Measurements from ENCODE around the gene TMPRSS15.
"Not testable (repeated sequence)": the region's sequence is repeated elsewhere in the genome, so short reads cannot be mapped to it uniquely, and the experiment has no call there.

Gene TMPRSS15

GRCh38 chr21:18403735-18404450 is at the start of gene TMPRSS15:
Gene TMPRSS15 (minus strand): TSS chr21:18403785. CDS start chr21:18403622, 163 bp downstream.
- FAIRE-seq, result no peak
- DNase-seq (ENCODE audit: low spot score), result no peak

GRCh38 chr21:18451670-18452069 is 48.1 kb upstream of the TMPRSS15 start:
- DNase-seq (ENCODE audit: low spot score) (no peak), FAIRE-seq (no peak)

- FAIRE-seq (no peak), DNase-seq (ENCODE audit: low spot score) (no peak)
Observed at GRCh38 chr21:18449605-18450550, 46.3 kb upstream of the TMPRSS15 start.

GRCh38 chr21:18443701-18444100 is 40.1 kb upstream of the TMPRSS15 start:
- DNase-seq (ENCODE audit: low spot score) (no peak), FAIRE-seq (no peak)

GRCh38 chr21:18443085-18443484 is 39.5 kb upstream of the TMPRSS15 start:
- DNase-seq (ENCODE audit: low spot score), result no peak

GRCh38 chr21:18430341-18430740 is 26.8 kb upstream of the TMPRSS15 start:
- FAIRE-seq (no peak), DNase-seq (ENCODE audit: low spot score) (no peak)

More at GRCh38 chr21:18443085-18443484, 39.5 kb upstream of the TMPRSS15 start:
- no peak for FAIRE-seq

GRCh38 chr21:18424276-18424675 is 20.7 kb upstream of the TMPRSS15 start:
- DNase-seq (ENCODE audit: low spot score) (no peak), FAIRE-seq (no peak)

- FAIRE-seq (no peak), DNase-seq (ENCODE audit: low spot score) (no peak)
Observed at GRCh38 chr21:18417141-18417790, 13.7 kb upstream of the TMPRSS15 start.

- FAIRE-seq, result no peak
- no peak for DNase-seq (ENCODE audit: low spot score)
Observed at GRCh38 chr21:18411565-18411964, 8.0 kb upstream of the TMPRSS15 start.

GRCh38 chr21:18409579-18409978 is 6.0 kb upstream of the TMPRSS15 start:
- FAIRE-seq (no peak), DNase-seq (ENCODE audit: low spot score) (no peak)

GRCh38 chr21:18398843-18399242 is 4.7 kb downstream of the TMPRSS15 start:
- DNase-seq (ENCODE audit: low spot score), result no peak
- no peak for FAIRE-seq

GRCh38 chr21:18387994-18388393 is 15.6 kb downstream of the TMPRSS15 start:
- FAIRE-seq, result no peak
- DNase-seq (ENCODE audit: low spot score), result no peak

- FAIRE-seq (no peak), DNase-seq (ENCODE audit: low spot score) (peak; percentile 26)
Observed at GRCh38 chr21:18384771-18385170, 18.8 kb downstream of the TMPRSS15 start.

- not testable (repeated sequence) for FAIRE-seq; DNase-seq (ENCODE audit: low spot score)
Observed at GRCh38 chr21:18382934-18383619, 20.5 kb downstream of the TMPRSS15 start.

GRCh38 chr21:18382141-18382540 is 21.4 kb downstream of the TMPRSS15 start:
- FAIRE-seq (no peak), DNase-seq (ENCODE audit: low spot score) (no peak)

- FAIRE-seq (no peak), DNase-seq (ENCODE audit: low spot score) (no peak)
Observed at GRCh38 chr21:18373606-18374005, 30.0 kb downstream of the TMPRSS15 start.

- no peak for DNase-seq (ENCODE audit: low spot score)
- FAIRE-seq, result no peak
Observed at GRCh38 chr21:18370301-18370700, 33.3 kb downstream of the TMPRSS15 start.

- DNase-seq (ENCODE audit: low spot score), result no peak
- FAIRE-seq, result no peak
Observed at GRCh38 chr21:18369115-18369514, 34.5 kb downstream of the TMPRSS15 start.

- DNase-seq (ENCODE audit: low spot score) (no peak), FAIRE-seq (no peak)
Observed at GRCh38 chr21:18368205-18368604, 35.4 kb downstream of the TMPRSS15 start.

- DNase-seq (ENCODE audit: low spot score) (no peak), FAIRE-seq (no peak)
Observed at GRCh38 chr21:18356801-18357200, 46.8 kb downstream of the TMPRSS15 start.

- DNase-seq (ENCODE audit: low spot score) (no peak), FAIRE-seq (no peak)
Observed at GRCh38 chr21:18354947-18355346, 48.6 kb downstream of the TMPRSS15 start.
